NCI-H82 (cell line): ENCODE results near the gene DSCAML1.
A peak's percentile ranks its signal among the peaks of the same experiment; 100 is the strongest.

ENCODE experiments used
- DNase-seq: peaks from one replicate; lab custom pipeline; 2025; lab: John Stamatoyannopoulos, UW

Gene DSCAML1

GRCh38 chr11:117583063-117583801 lies 213.8 kb downstream of the DSCAML1 start:
- DNase-seq: peak; percentile 18

- DNase-seq: no peak
Measured at GRCh38 chr11:117582433-117582832, 214.6 kb downstream of the DSCAML1 start.

- no peak for DNase-seq
Measured at GRCh38 chr11:117580866-117581265, 216.2 kb downstream of the DSCAML1 start.

- DNase-seq: no peak
Measured at GRCh38 chr11:117579161-117579560, 217.9 kb downstream of the DSCAML1 start.

GRCh38 chr11:117575856-117576255 lies 221.2 kb downstream of the DSCAML1 start:
- DNase-seq: no peak

GRCh38 chr11:117574551-117574950 lies 222.5 kb downstream of the DSCAML1 start:
- DNase-seq: no peak

- DNase-seq: no peak
Measured at GRCh38 chr11:117573326-117573725, 223.7 kb downstream of the DSCAML1 start.

GRCh38 chr11:117572671-117573070 lies 224.3 kb downstream of the DSCAML1 start:
- DNase-seq: no peak

- no peak for DNase-seq
Measured at GRCh38 chr11:117572129-117572528, 224.9 kb downstream of the DSCAML1 start.

- peak; percentile 7 for DNase-seq
Measured at GRCh38 chr11:117570701-117571100, 226.3 kb downstream of the DSCAML1 start.

GRCh38 chr11:117569911-117570310 lies 227.1 kb downstream of the DSCAML1 start:
- DNase-seq: no peak

GRCh38 chr11:117565709-117566108 lies 231.3 kb downstream of the DSCAML1 start:
- no peak for DNase-seq

GRCh38 chr11:117564321-117564720 lies 232.7 kb downstream of the DSCAML1 start:
- no peak for DNase-seq

- no peak for DNase-seq
Measured at GRCh38 chr11:117563556-117563955, 233.5 kb downstream of the DSCAML1 start.

- DNase-seq: no peak
Measured at GRCh38 chr11:117562136-117562535, 234.9 kb downstream of the DSCAML1 start.

- peak; percentile 66 for DNase-seq
Measured at GRCh38 chr11:117560780-117561530, 236.1 kb downstream of the DSCAML1 start.

- no peak for DNase-seq
Measured at GRCh38 chr11:117559698-117560097, 237.3 kb downstream of the DSCAML1 start.

- DNase-seq: no peak
Measured at GRCh38 chr11:117557361-117557760, 239.7 kb downstream of the DSCAML1 start.

- DNase-seq: no peak
Measured at GRCh38 chr11:117554601-117555333, 242.2 kb downstream of the DSCAML1 start.

- DNase-seq: no peak
Measured at GRCh38 chr11:117552626-117553025, 244.4 kb downstream of the DSCAML1 start.

- peak; percentile 81 for DNase-seq
Measured at GRCh38 chr11:117551761-117552343, 245.2 kb downstream of the DSCAML1 start.

- no peak for DNase-seq
Measured at GRCh38 chr11:117550466-117550865, 246.6 kb downstream of the DSCAML1 start.
